Endodermal cell (in vitro differentiated cells): ENCODE data around the gene TTC19. TPM values are rescaled to one million over a fixed set of nuclear protein-coding genes. Genes with fewer than 3 reads are reported as not detected.
"Not testable (repeated sequence)": the region's sequence is repeated elsewhere in the genome, so short reads cannot be mapped to it uniquely, and the experiment has no call there.

Experiments used
- DNase-seq: peaks from one replicate; pipeline ENCODE4 v3.0.0-alpha.2; 2017
- H3K27ac ChIP-seq: 2 replicates; pipeline ENCODE4 v1.5.1; 2013; ENCODE audit warnings: mild to moderate bottlenecking, low read depth, low read length, moderate library complexity
- H3K27me3 ChIP-seq: 2 replicates; pipeline ENCODE4 v1.6.1; 2013; ENCODE audit warnings: mild to moderate bottlenecking, low read length, moderate library complexity; ENCODE audit not compliant: insufficient read depth, control insufficient read depth, poor library complexity, severe bottlenecking
- H3K36me3 ChIP-seq: 2 replicates; pipeline ENCODE4 v1.7.0; 2013; ENCODE audit warnings: mild to moderate bottlenecking, low read length, moderate library complexity; ENCODE audit not compliant: control insufficient read depth, insufficient read depth
- H3K4me1 ChIP-seq: one replicate; pipeline ENCODE4 v1.7.0; 2013; ENCODE audit warnings: low read length; ENCODE audit not compliant: control insufficient read depth, insufficient read depth
- H3K4me3 ChIP-seq: 2 replicates; pipeline ENCODE4 v1.5.1; 2013; ENCODE audit warnings: mild to moderate bottlenecking, low read length, moderate library complexity
- H3K9ac ChIP-seq: 2 replicates; pipeline ENCODE4 v1.6.1; 2013; ENCODE audit warnings: mild to moderate bottlenecking, low read length, moderate library complexity; ENCODE audit not compliant: poor library complexity, severe bottlenecking; ENCODE audit errors: extremely low read depth
- H3K9me3 ChIP-seq: 2 replicates; pipeline ENCODE4 v1.6.1; 2013; ENCODE audit warnings: mild to moderate bottlenecking, low read length, moderate library complexity; ENCODE audit not compliant: control insufficient read depth
- H3K27ac Mint-ChIP-seq: 2 replicates; pipeline ENCODE4 v1.8.0; 2020; ENCODE audit warnings: mixed read lengths
- H3K27me3 Mint-ChIP-seq: 2 replicates; pipeline ENCODE4 v1.8.0; 2021; ENCODE audit warnings: mild to moderate bottlenecking, mixed read lengths; ENCODE audit not compliant: insufficient read depth
- H3K36me3 Mint-ChIP-seq: 2 replicates; pipeline ENCODE4 v1.8.0; 2020; ENCODE audit warnings: low read depth, mixed read lengths
- H3K4me1 Mint-ChIP-seq: 2 replicates; pipeline ENCODE4 v1.8.0; 2020; ENCODE audit warnings: mixed read lengths
- H3K4me3 Mint-ChIP-seq: 2 replicates; pipeline ENCODE4 v1.8.0; 2020; ENCODE audit warnings: mild to moderate bottlenecking, moderate library complexity, mixed read lengths
- H3K9me3 Mint-ChIP-seq: 2 replicates; pipeline ENCODE4 v1.8.0; 2020; ENCODE audit warnings: mild to moderate bottlenecking, mixed read lengths
- WGBS, 2 experiments: methylation state at CpG; one replicate each; pipeline versions ENCODE4 v1.1.5 to v1.1.7; 2013; ENCODE audit warnings: missing lambda C conversion rate in 2 of 2, mixed read lengths in 1 of 2; ENCODE audit not compliant: insufficient coverage in 1 of 2, insufficient read length in 1 of 2; 5-methylcytosine and 5-hydroxymethylcytosine counted together
- total RNA-seq, 2 donors: library from RNA; stranded (reverse); fragmentation: NEBNext Ultra II Directional in 1 of 2; extraction: Animal tissue kit (Norgen Biotek cat#: 25700) in 1 of 2; gene quantifications; 2 replicates in 1 of 2; 3 replicates in 1 of 2; pipeline ENCODE4 v1.2.1, GENCODE V29; 2021
- TF ChIP-seq, protein P1 (sequence below): fragments of 200-600 bp; sonication (generic); conservative IDR thresholded peaks from 2 replicates; pipeline ENCODE4 v1.5.0; 2021; ENCODE audit warnings: antibody characterized with exemption, mild to moderate bottlenecking

TTC19 gene
- total RNA-seq, 2 donors from 2014 or later = 48.2 to 53.2 TPM

DNA sequence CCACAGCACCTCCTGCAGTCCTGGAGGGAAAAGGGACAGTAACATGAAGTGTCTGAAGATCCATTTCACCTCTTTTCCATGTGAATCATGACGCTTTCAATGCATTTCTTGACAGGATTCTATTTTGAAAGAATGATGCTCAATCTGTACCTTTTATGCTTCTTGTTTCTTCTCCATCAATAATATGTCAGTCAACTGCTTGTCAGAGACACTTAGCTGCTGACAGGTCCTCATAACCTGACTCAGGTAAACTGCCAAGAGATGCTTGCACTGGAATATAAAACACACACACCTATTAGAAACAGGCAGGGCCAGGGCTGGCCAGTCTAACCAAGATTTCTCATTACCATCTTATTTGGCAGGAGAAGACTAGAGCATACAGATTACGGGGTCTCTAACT is 21.7 kb upstream of the TTC19 start:
- H3K4me3 Mint-ChIP-seq = no peak overlapping the region
- Histone ChIP-seq H3K27me3 (no peaks in the 10 kb centered on the region), H3K9me3 (peaks cover 13% of the 10 kb centered on the region), H3K36me3 (peaks cover 63% of the 10 kb centered on the region), H3K4me1 (peaks cover 2% of the 10 kb centered on the region), H3K4me3 (no peak overlapping the region), H3K9ac (no peak overlapping the region), H3K27ac (no peak overlapping the region)
- TF ChIP-seq, protein P1, sequence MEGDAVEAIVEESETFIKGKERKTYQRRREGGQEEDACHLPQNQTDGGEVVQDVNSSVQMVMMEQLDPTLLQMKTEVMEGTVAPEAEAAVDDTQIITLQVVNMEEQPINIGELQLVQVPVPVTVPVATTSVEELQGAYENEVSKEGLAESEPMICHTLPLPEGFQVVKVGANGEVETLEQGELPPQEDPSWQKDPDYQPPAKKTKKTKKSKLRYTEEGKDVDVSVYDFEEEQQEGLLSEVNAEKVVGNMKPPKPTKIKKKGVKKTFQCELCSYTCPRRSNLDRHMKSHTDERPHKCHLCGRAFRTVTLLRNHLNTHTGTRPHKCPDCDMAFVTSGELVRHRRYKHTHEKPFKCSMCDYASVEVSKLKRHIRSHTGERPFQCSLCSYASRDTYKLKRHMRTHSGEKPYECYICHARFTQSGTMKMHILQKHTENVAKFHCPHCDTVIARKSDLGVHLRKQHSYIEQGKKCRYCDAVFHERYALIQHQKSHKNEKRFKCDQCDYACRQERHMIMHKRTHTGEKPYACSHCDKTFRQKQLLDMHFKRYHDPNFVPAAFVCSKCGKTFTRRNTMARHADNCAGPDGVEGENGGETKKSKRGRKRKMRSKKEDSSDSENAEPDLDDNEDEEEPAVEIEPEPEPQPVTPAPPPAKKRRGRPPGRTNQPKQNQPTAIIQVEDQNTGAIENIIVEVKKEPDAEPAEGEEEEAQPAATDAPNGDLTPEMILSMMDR = no peak
- peaks cover 10% of the 10 kb centered on the region for H3K9me3 Mint-ChIP-seq
- H3K27ac Mint-ChIP-seq = no peak overlapping the region
- 96% methylated on average over 2 of the region's 2 CpGs for WGBS, 2 experiments
- H3K27me3 Mint-ChIP-seq = no peaks in the 10 kb centered on the region
- H3K4me1 Mint-ChIP-seq = no peaks in the 10 kb centered on the region
- no peak for DNase-seq
- peaks cover 62% of the 10 kb centered on the region for H3K36me3 Mint-ChIP-seq

DNA sequence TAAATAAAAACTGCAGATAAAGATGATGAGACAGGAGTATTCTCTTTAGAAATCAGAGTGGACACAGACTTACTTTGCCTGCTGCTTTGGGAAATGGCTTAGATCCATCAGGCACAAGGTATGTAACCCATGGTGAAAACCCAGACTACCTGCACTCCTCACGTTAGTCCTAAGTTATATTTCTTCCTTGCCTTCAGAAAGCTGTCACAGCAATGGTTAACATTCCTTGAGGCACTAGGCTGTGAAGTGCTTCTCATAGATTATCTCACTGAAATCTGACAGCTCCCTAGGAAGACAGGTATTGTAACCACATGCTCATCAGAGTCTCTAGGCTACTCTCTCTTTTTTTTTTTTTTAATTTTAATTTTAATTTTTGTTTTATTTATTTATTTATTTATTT is 21.0 kb upstream of the TTC19 start:
- no peak for DNase-seq
- Histone ChIP-seq H3K27ac (no peak overlapping the region), H3K27me3 (no peaks in the 10 kb centered on the region), H3K36me3 (peaks cover 68% of the 10 kb centered on the region), H3K9ac (no peak overlapping the region), H3K4me1 (peaks cover 2% of the 10 kb centered on the region), H3K4me3 (no peak overlapping the region), H3K9me3 (peaks cover 13% of the 10 kb centered on the region)
- no peaks in the 10 kb centered on the region for H3K4me1 Mint-ChIP-seq
- no peaks in the 10 kb centered on the region for H3K27me3 Mint-ChIP-seq
- peaks cover 66% of the 10 kb centered on the region for H3K36me3 Mint-ChIP-seq
- no peak overlapping the region for H3K4me3 Mint-ChIP-seq
- no peak overlapping the region for H3K27ac Mint-ChIP-seq
- TF ChIP-seq, protein P1 = no peak
- peaks cover 10% of the 10 kb centered on the region for H3K9me3 Mint-ChIP-seq
- WGBS, 2 experiments = 94 to 100% methylated on average over 1 of the region's 1 CpG

DNA sequence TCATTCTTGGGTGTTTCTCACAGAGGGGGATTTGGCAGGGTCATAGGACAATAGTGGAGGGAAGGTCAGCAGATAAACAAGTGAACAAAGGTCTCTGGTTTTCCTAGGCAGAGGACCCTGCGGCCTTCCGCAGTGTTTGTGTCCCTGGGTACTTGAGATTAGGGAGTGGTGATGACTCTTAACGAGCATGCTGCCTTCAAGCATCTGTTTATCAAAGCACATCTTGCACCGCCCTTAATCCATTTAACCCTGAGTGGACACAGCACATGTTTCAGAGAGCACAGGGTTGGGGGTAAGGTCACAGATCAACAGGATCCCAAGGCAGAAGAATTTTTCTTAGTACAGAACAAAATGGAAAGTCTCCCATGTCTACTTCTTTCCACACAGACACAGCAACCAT is 20.6 kb upstream of the TTC19 start:
- peaks cover 70% of the 10 kb centered on the region for H3K36me3 Mint-ChIP-seq
- not testable (repeated sequence) for DNase-seq, H3K4me3 ChIP-seq, H3K27ac ChIP-seq, H3K27me3 ChIP-seq, H3K4me3 Mint-ChIP-seq, H3K9ac ChIP-seq, H3K27me3 Mint-ChIP-seq, H3K4me1 ChIP-seq, H3K4me1 Mint-ChIP-seq, H3K27ac Mint-ChIP-seq
- peaks cover 13% of the 10 kb centered on the region for H3K9me3 ChIP-seq
- WGBS, 2 experiments = no CpG with 5 or more reads among the region's 4 CpGs
- peaks cover 10% of the 10 kb centered on the region for H3K9me3 Mint-ChIP-seq
- peaks cover 72% of the 10 kb centered on the region for H3K36me3 ChIP-seq

DNA sequence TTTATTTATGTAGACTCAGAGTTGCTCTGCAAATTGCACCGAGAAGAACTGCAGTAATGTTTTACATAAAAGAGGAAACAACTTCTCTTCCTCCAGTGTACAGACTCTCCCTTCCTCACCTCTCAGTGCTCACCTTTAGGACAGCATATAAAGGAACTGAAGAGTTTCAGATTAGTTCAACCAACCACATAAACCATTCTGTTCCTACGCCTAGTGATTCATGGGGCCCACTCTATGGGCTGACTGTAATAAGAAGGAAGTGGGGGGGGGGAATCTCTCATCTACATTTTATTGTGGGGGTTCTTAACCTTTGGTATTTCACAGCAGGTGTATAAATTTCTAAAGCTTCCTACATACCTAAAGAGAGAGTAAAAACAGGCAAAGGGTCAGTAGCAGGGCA is 18.4 kb upstream of the TTC19 start:
- TF ChIP-seq, protein P1 = no peak
- Mint-ChIP-seq H3K4me1 (no peaks in the 10 kb centered on the region), H3K4me3 (no peak overlapping the region), H3K36me3 (peaks cover 78% of the 10 kb centered on the region), H3K27ac (no peak overlapping the region), H3K9me3 (peaks cover 10% of the 10 kb centered on the region), H3K27me3 (no peaks in the 10 kb centered on the region)
- Histone ChIP-seq H3K4me1 (peaks cover 2% of the 10 kb centered on the region), H3K36me3 (peaks cover 79% of the 10 kb centered on the region), H3K9ac (no peak overlapping the region), H3K4me3 (no peak overlapping the region), H3K27ac (no peak overlapping the region), H3K9me3 (peaks cover 13% of the 10 kb centered on the region), H3K27me3 (no peaks in the 10 kb centered on the region)
- 14 to 86% methylated on average over 1 to 2 of the region's 2 CpGs for WGBS, 2 experiments
- no peak for DNase-seq
